ENCODE measurements around the gene TAF15. TPM values are rescaled to one million over a fixed set of nuclear protein-coding genes. Genes with fewer than 3 reads are reported as not detected.

The TAF15 gene
- total RNA-seq, 2 experiments from 2014 or later: 65.9 to 256 TPM

DNA sequence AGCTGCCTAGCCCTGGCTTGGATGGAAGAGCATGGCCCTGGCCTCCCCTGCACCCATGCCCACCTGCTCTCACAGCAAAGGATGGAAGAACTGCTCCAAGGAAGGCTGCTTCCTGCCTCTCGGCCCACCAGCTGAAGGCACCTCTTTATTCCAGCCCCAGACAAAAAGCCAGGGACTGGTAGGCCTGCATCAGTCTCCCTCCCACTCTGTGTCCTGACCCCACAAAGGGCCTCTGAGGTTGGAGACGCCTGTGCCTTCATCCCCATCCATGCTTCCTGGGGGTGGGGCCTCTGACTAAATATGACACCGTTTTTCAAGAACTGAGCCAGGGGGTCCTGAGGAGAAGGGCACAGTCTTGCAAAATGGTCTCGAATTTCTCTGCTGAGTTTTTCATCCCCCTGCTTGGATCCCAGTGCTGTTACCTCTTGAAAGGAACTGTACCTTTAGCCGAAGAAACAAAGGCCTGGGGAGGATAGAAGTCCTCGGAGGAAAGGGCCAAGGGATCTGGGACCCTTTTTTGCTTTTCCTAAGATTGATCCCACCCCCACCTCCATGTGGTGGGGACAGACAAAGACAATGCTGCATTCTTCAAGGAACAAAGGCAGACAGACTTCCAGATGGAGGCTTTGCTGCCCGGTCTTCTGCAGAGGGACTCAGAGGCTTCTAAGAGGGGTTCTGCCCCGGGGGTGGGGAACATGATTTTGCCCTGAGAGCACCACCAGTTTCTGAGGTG is 43.4 kb upstream of the TAF15 start:
- CTCF ChIA-PET (ENCODE audit: unreplicated experiment): interaction anchor here (1.0 kb wide), 1 partner anchor 43 kb away, joined by 4 read pairs; the partner anchor contains the start of gene TAF15

DNA sequence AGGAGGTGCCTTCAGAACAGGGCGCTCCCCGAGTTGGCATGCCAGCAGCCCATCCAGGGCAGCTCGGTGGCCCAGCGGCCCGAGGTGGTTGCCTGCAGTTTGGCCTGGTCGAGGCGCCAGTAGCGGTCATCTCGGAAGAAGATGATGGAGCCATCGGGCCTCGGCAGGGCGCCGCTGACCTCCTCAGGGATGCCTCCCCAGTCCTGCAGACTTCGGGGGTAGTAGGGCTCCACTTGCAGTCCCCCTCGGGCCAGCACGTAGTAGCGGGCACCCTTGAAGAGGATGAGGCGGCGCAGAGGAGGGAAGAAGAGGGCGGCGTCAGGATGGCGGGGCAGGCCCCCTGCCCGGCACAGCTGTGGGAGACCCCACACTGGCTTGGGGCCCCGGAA is 42.8 kb upstream of the TAF15 start:
- Histone ChIP-seq H3K79me2 (ENCODE audit: insufficient read depth, low read depth, low read length) (no peaks in the 10 kb centered on the region), H3K4me3 (ENCODE audit: low read depth, low read length, poor library complexity, severe bottlenecking) (no peak overlapping the region), H4K20me1 (ENCODE audit: insufficient read depth, low read length) (no peaks in the 10 kb centered on the region), H3K9me3 (ENCODE audit: low read length) (no peaks in the 10 kb centered on the region), H3K36me3 (ENCODE audit: insufficient read depth, low read length) (no peaks in the 10 kb centered on the region), H3K9me2 (ENCODE audit: insufficient read depth, low read length) (no peaks in the 10 kb centered on the region), H2AFZ (ENCODE audit: low read length) (no peak overlapping the region), H3K4me1 (ENCODE audit: insufficient read depth, low read length, poor library complexity, severe bottlenecking) (peaks cover 9% of the 10 kb centered on the region), H3K27ac (ENCODE audit: low read depth, low read length, poor library complexity, severe bottlenecking) (no peak overlapping the region), H3K4me2 (ENCODE audit: low read length) (no peak overlapping the region)
- CTCF ChIA-PET (ENCODE audit: unreplicated experiment): no interaction called here
- POLR2A ChIA-PET: no interaction called here
- no peak for TF ChIP-seq EZH2phosphoT487 (IDR thresholded peaks at IDR 0.05; ENCODE audit: borderline replicate concordance, low read depth, low read length)
- TF ChIP-seq, protein P1, sequence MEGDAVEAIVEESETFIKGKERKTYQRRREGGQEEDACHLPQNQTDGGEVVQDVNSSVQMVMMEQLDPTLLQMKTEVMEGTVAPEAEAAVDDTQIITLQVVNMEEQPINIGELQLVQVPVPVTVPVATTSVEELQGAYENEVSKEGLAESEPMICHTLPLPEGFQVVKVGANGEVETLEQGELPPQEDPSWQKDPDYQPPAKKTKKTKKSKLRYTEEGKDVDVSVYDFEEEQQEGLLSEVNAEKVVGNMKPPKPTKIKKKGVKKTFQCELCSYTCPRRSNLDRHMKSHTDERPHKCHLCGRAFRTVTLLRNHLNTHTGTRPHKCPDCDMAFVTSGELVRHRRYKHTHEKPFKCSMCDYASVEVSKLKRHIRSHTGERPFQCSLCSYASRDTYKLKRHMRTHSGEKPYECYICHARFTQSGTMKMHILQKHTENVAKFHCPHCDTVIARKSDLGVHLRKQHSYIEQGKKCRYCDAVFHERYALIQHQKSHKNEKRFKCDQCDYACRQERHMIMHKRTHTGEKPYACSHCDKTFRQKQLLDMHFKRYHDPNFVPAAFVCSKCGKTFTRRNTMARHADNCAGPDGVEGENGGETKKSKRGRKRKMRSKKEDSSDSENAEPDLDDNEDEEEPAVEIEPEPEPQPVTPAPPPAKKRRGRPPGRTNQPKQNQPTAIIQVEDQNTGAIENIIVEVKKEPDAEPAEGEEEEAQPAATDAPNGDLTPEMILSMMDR (conservative IDR thresholded peaks at IDR 0.05; ENCODE audit: low read length): no peak
- no peak for DNase-seq (ENCODE audit: low spot score)
- intact Hi-C loops (cut with micrococcal nuclease; ENCODE audit: unreplicated experiment): no loop called here
- no TSS peak for BruUV-seq (replicated peaks)

More for the DNA sequence above, 43.4 kb upstream of the TAF15 start:
- Histone ChIP-seq H2AFZ (ENCODE audit: low read length) (no peak overlapping the region), H3K36me3 (ENCODE audit: insufficient read depth, low read length) (no peaks in the 10 kb centered on the region), H3K9me2 (ENCODE audit: insufficient read depth, low read length) (no peaks in the 10 kb centered on the region), H4K20me1 (ENCODE audit: insufficient read depth, low read length) (no peaks in the 10 kb centered on the region), H3K27ac (ENCODE audit: low read depth, low read length, poor library complexity, severe bottlenecking) (no peak overlapping the region), H3K4me3 (ENCODE audit: low read depth, low read length, poor library complexity, severe bottlenecking) (no peak overlapping the region), H3K9me3 (ENCODE audit: low read length) (no peaks in the 10 kb centered on the region), H3K4me2 (ENCODE audit: low read length) (no peak overlapping the region), H3K79me2 (ENCODE audit: insufficient read depth, low read depth, low read length) (no peaks in the 10 kb centered on the region), H3K4me1 (ENCODE audit: insufficient read depth, low read length, poor library complexity, severe bottlenecking) (peaks cover 9% of the 10 kb centered on the region)
- POLR2A ChIA-PET: no interaction called here
- intact Hi-C loops (cut with micrococcal nuclease; ENCODE audit: unreplicated experiment): no loop called here
- no TSS peak for BruUV-seq (replicated peaks)
- TF ChIP-seq EZH2phosphoT487 (IDR thresholded peaks at IDR 0.05; ENCODE audit: borderline replicate concordance, low read depth, low read length): no peak
- TF ChIP-seq, protein P1 (conservative IDR thresholded peaks at IDR 0.05; ENCODE audit: low read length): no peak
- no peak for DNase-seq (ENCODE audit: low spot score)

DNA sequence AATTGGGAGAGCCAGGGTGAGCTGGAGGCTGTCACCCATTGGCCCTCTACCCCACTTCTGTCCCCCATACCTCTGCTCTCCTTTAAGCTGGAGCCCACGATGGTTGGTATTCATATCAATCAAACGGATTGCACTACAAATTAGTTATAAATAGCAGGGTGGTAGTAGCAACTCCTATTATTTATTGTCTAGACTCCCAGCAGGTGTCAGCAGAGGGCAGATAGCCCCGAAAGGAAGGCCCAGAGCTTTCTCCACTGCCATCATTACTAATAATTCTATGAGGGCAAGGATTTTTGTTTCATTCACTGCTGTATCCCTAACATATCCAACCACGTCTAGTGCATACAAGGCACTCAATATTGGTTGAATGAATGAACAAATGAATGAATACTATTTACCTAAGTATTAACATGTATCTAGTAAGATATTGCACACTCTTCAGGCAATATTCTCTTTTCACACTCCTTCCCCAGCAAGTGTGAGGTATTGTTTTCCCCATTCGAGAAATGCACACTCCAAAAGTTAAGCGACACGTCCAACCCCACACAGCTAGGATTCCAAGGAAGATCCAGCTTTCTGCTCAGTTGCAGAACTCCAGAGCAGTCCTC is 42.3 kb upstream of the TAF15 start:
- intact Hi-C loops (cut with micrococcal nuclease; ENCODE audit: unreplicated experiment): no loop called here
- H3K79me2 ChIP-seq (ENCODE audit: insufficient read depth, low read depth, low read length): no peaks in the 10 kb centered on the region
- no peaks in the 10 kb centered on the region for H3K9me3 ChIP-seq (ENCODE audit: low read length)
- POLR2A ChIA-PET: no interaction called here
- H3K36me3 ChIP-seq (ENCODE audit: insufficient read depth, low read length): no peaks in the 10 kb centered on the region
- BruUV-seq (replicated peaks): no TSS peak
- no peak for TF ChIP-seq EZH2phosphoT487 (IDR thresholded peaks at IDR 0.05; ENCODE audit: borderline replicate concordance, low read depth, low read length)
- TF ChIP-seq, protein P1 (conservative IDR thresholded peaks at IDR 0.05; ENCODE audit: low read length): peak; percentile 75
- no peaks in the 10 kb centered on the region for H4K20me1 ChIP-seq (ENCODE audit: insufficient read depth, low read length)
- CTCF ChIA-PET (ENCODE audit: unreplicated experiment): no interaction called here
- H3K4me3 ChIP-seq (ENCODE audit: low read depth, low read length, poor library complexity, severe bottlenecking): no peak overlapping the region
- peaks cover 9% of the 10 kb centered on the region for H3K4me1 ChIP-seq (ENCODE audit: insufficient read depth, low read length, poor library complexity, severe bottlenecking)
- DNase-seq (ENCODE audit: low spot score): peak; percentile 46
- no peak overlapping the region for H3K4me2 ChIP-seq (ENCODE audit: low read length)
- no peak overlapping the region for H2AFZ ChIP-seq (ENCODE audit: low read length)
- H3K27ac ChIP-seq (ENCODE audit: low read depth, low read length, poor library complexity, severe bottlenecking): no peak overlapping the region
- no peaks in the 10 kb centered on the region for H3K9me2 ChIP-seq (ENCODE audit: insufficient read depth, low read length)
